LNCAP (cell line): ENCODE results near the gene MBNL2.
A peak's percentile ranks its signal among the peaks of the same experiment; 100 is the strongest.

Source experiments
- CTCF ChIP-seq: fragments of 450-650 bp; IDR thresholded peaks from 2 replicates; pipeline ENCODE4 v1.5.1; 2017; ENCODE audit warnings: mild to moderate bottlenecking

The MBNL2 gene

GRCh38 chr13:97339019-97339987 is 117.2 kb downstream of the MBNL2 start:
- TF ChIP-seq CTCF: no peak

- TF ChIP-seq CTCF: no peak
These were observed 118.0 kb downstream of the MBNL2 start for GRCh38 chr13:97339988-97340749.

- TF ChIP-seq CTCF: no peak
These were observed 119.0 kb downstream of the MBNL2 start for GRCh38 chr13:97341135-97341534.

- TF ChIP-seq CTCF: no peak
These were observed 120.0 kb downstream of the MBNL2 start for GRCh38 chr13:97342136-97342535.

GRCh38 chr13:97342936-97343335 is 120.8 kb downstream of the MBNL2 start:
- no peak for TF ChIP-seq CTCF

GRCh38 chr13:97344265-97345175 is 122.4 kb downstream of the MBNL2 start:
- TF ChIP-seq CTCF: peak; percentile 73

- no peak for TF ChIP-seq CTCF
These were observed 124.0 kb downstream of the MBNL2 start for GRCh38 chr13:97346097-97346496.
